SH-SY5Y (cell line): ENCODE data around the gene DNAJC21.

Experiments used
- GATA2 ChIP-seq: IDR thresholded peaks from 2 replicates; pipeline ENCODE4 v1.6.1; 2011; ENCODE audit warnings: mild to moderate bottlenecking, low read depth, low read length
- GATA3 ChIP-seq: IDR thresholded peaks from 2 replicates; pipeline ENCODE4 v1.6.1; 2011; ENCODE audit warnings: low read depth, mild to moderate bottlenecking, low read length, moderate library complexity

DNA sequence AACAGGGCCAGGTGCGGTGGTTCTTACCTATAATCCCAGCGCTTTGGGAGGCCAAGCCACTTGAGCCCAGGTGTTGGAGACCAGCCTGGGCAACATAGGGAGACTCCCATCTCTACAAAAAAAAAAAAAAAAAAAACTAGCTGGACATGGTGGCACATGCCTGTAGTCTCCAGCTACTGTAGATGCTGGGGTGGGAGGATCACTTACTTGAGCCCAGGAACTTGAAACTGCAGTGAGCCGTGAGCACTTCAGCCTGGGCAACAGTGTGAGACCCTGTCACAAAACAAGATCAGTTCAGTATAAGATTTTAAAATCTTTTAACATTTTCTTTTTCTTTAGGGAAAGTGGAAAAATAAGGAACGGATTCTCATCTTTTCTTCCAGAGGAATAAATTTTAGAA is 11.3 kb upstream of the DNAJC21 start:
- TF ChIP-seq GATA2 (no peak), GATA3 (no peak)
